ENCODE measurements around the gene CEP85. TPM values are rescaled to one million over a fixed set of nuclear protein-coding genes. Genes with fewer than 3 reads are reported as not detected.

CEP85 gene
- total RNA-seq, 1 experiment from 2014 or later: 11.1 TPM

DNA sequence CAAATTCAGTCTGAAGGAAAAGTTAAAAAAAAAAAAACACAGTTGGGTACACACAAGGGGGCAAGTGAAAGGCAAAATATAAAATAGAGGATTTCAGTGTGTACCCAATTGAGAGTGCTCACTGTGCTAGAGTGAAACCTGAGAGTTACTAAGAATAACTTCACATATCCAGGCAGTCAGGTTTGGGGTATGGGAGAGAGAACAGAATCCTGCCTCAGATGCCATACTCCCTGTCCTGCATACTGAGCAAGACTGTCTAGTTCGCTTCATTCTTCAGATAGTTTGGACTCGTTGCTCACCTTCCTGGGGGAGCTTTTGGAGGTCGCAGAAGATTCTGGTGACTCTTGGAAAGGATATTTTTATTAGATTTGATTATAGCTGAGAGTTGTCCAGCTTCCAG is 20.4 kb downstream of the CEP85 start:
- POLR2A ChIA-PET: interaction anchor here (0.9 kb wide), 1 partner anchor 21 kb away, joined by 3 read pairs; no protein-coding TSS in a partner anchor

DNA sequence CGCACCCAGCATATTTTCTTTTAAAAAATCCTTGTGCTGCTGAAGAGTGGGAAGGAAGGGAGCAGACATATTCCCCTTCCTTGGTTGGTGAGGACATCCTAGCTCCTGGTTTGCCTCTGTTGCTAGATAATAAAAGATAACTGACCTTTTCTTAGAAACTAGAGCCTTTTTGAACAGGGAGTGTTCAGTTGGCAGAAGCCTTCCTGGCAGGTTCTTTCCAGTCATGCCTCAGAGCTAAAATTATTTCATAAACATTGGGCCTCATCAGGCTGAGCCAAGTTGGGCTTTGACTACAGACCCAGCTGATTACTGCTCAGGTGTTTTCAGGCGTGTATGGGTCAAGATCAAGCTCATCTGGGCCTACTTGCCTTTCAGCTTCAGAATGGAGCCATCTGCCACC is 23.2 kb downstream of the CEP85 start:
- POLR2A ChIA-PET: interaction anchor here (1.0 to 1.2 kb wide), 2 partner anchors 16 to 22 kb away, joined by 3 read pairs; no protein-coding TSS in a partner anchor
- intact Hi-C loops (cut with micrococcal nuclease): no loop called here
- no TSS peak for BruUV-seq (replicated peaks)
- CTCF ChIA-PET: interaction anchor here (0.7 kb wide), 1 partner anchor 23 kb away, joined by 3 read pairs; the partner anchor contains the start of gene CEP85
- H3K36me3 Mint-ChIP-seq (ENCODE audit: insufficient read depth, unreplicated experiment): peaks cover 70% of the 10 kb centered on the region
- no peaks in the 10 kb centered on the region for H3K27me3 Mint-ChIP-seq (ENCODE audit: insufficient read depth, unreplicated experiment)
- H3K4me3 Mint-ChIP-seq (ENCODE audit: unreplicated experiment): no peak overlapping the region
- no peaks in the 10 kb centered on the region for H3K9me3 Mint-ChIP-seq (ENCODE audit: unreplicated experiment)
- no peak overlapping the region for H3K27ac Mint-ChIP-seq (ENCODE audit: low read depth, unreplicated experiment)
- H3K4me1 Mint-ChIP-seq (ENCODE audit: insufficient read depth, unreplicated experiment): no peaks in the 10 kb centered on the region
- TF ChIP-seq, protein P1, sequence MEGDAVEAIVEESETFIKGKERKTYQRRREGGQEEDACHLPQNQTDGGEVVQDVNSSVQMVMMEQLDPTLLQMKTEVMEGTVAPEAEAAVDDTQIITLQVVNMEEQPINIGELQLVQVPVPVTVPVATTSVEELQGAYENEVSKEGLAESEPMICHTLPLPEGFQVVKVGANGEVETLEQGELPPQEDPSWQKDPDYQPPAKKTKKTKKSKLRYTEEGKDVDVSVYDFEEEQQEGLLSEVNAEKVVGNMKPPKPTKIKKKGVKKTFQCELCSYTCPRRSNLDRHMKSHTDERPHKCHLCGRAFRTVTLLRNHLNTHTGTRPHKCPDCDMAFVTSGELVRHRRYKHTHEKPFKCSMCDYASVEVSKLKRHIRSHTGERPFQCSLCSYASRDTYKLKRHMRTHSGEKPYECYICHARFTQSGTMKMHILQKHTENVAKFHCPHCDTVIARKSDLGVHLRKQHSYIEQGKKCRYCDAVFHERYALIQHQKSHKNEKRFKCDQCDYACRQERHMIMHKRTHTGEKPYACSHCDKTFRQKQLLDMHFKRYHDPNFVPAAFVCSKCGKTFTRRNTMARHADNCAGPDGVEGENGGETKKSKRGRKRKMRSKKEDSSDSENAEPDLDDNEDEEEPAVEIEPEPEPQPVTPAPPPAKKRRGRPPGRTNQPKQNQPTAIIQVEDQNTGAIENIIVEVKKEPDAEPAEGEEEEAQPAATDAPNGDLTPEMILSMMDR (IDR thresholded peaks at IDR 0.05; ENCODE audit: unreplicated experiment): no peak
- DNase-seq (ENCODE audit: unreplicated experiment): no peak

More for the DNA sequence above, 20.4 kb downstream of the CEP85 start:
- H3K9me3 Mint-ChIP-seq (ENCODE audit: unreplicated experiment): no peaks in the 10 kb centered on the region
- no peak overlapping the region for H3K27ac Mint-ChIP-seq (ENCODE audit: low read depth, unreplicated experiment)
- no TSS peak for BruUV-seq (replicated peaks)
- CTCF ChIA-PET: interaction anchor here (0.6 to 1.3 kb wide), 2 partner anchors 21 to 31 kb away, joined by 3 to 5 read pairs; partner anchors contain the start of gene CEP85
- DNase-seq (ENCODE audit: unreplicated experiment): no peak
- no peaks in the 10 kb centered on the region for H3K27me3 Mint-ChIP-seq (ENCODE audit: insufficient read depth, unreplicated experiment)
- TF ChIP-seq, protein P1 (IDR thresholded peaks at IDR 0.05; ENCODE audit: unreplicated experiment): no peak
- intact Hi-C loops (cut with micrococcal nuclease): no loop called here
- H3K36me3 Mint-ChIP-seq (ENCODE audit: insufficient read depth, unreplicated experiment): peaks cover 63% of the 10 kb centered on the region
- H3K4me3 Mint-ChIP-seq (ENCODE audit: unreplicated experiment): no peak overlapping the region
- H3K4me1 Mint-ChIP-seq (ENCODE audit: insufficient read depth, unreplicated experiment): no peaks in the 10 kb centered on the region

DNA sequence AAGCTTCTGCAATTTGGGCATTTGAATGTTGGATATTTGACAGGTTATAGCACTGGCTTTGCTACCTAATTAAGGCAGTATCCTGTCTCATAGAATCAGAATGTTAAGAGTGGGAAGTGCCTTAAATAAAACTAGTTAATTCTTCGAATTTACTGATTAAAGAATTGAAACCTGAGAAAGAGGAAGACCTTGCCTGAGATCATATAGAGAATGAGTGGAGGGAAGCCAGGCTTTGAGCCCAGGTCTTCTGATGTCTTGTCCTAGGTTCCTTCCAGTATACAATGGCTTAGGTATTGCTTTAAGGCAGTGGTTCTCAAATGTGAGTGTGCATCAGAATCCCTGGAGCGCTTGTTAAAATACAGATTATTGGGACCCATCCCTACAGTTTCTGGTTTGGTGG is 25.0 kb downstream of the CEP85 start:
- ChIA-PET POLR2A (no interaction called here), CTCF (interaction anchor here (1.0 kb wide), 1 partner anchor 16 kb away, joined by 4 read pairs; no protein-coding TSS in a partner anchor)
- Mint-ChIP-seq H3K27me3 (ENCODE audit: insufficient read depth, unreplicated experiment) (no peaks in the 10 kb centered on the region), H3K4me3 (ENCODE audit: unreplicated experiment) (no peak overlapping the region), H3K9me3 (ENCODE audit: unreplicated experiment) (no peaks in the 10 kb centered on the region), H3K27ac (ENCODE audit: low read depth, unreplicated experiment) (no peak overlapping the region), H3K4me1 (ENCODE audit: insufficient read depth, unreplicated experiment) (no peaks in the 10 kb centered on the region), H3K36me3 (ENCODE audit: insufficient read depth, unreplicated experiment) (peaks cover 66% of the 10 kb centered on the region)
- intact Hi-C loops (cut with micrococcal nuclease): no loop called here
- no peak for DNase-seq (ENCODE audit: unreplicated experiment)
- TF ChIP-seq, protein P1 (IDR thresholded peaks at IDR 0.05; ENCODE audit: unreplicated experiment): no peak
- BruUV-seq (replicated peaks): no TSS peak

DNA sequence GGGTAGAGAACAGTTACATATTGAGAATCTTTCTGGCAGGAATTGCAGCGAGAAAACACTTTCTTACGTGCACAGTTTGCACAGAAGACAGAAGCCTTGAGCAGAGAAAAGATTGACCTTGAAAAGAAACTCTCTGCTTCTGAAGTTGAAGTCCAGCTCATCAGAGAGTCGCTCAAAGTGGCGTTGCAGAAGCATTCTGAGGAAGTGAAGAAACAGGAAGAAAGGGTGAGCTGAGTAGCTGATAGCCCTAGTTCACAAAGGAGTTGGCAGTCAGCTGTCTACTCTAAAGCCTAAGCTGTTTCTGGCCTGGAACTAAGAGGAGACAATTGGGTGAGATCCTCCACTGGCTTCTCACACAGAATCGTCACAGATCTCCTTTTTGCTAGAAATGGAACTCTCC is 25.6 kb downstream of the CEP85 start:
- Mint-ChIP-seq H3K4me3 (ENCODE audit: unreplicated experiment) (no peak overlapping the region), H3K27ac (ENCODE audit: low read depth, unreplicated experiment) (no peak overlapping the region), H3K4me1 (ENCODE audit: insufficient read depth, unreplicated experiment) (no peaks in the 10 kb centered on the region), H3K9me3 (ENCODE audit: unreplicated experiment) (no peaks in the 10 kb centered on the region), H3K36me3 (ENCODE audit: insufficient read depth, unreplicated experiment) (peaks cover 67% of the 10 kb centered on the region), H3K27me3 (ENCODE audit: insufficient read depth, unreplicated experiment) (no peaks in the 10 kb centered on the region)
- TF ChIP-seq, protein P1 (IDR thresholded peaks at IDR 0.05; ENCODE audit: unreplicated experiment): no peak
- intact Hi-C loops (cut with micrococcal nuclease): no loop called here
- CTCF ChIA-PET: no interaction called here
- DNase-seq (ENCODE audit: unreplicated experiment): no peak
- POLR2A ChIA-PET: no interaction called here
- BruUV-seq (replicated peaks): no TSS peak

Data from MCF 10A (cell line).